SU-DHL-6 (cell line): ENCODE data around the gene FBRSL1.
"Not testable (repeated sequence)": the region's sequence is repeated elsewhere in the genome, so short reads cannot be mapped to it uniquely, and the experiment has no call there.

ENCODE experiments used
- EZH2phosphoT487 ChIP-seq: fragments of 200-600 bp; sonication (generic), shearing (Covaris generic); conservative IDR thresholded peaks from 2 replicates; pipeline ENCODE4 v1.6.1; 2018; ENCODE audit warnings: mild to moderate bottlenecking, antibody characterized with exemption, low read length, moderate library complexity, mixed read lengths
- TF ChIP-seq, protein P1 (sequence below): fragments of 200-600 bp; sonication (generic); IDR thresholded peaks from one replicate; pipeline ENCODE4 v1.5.1; 2017; ENCODE audit warnings: antibody characterized with exemption, mild to moderate bottlenecking, low read length, moderate library complexity; ENCODE audit not compliant: insufficient read depth, poor library complexity, severe bottlenecking

DNA sequence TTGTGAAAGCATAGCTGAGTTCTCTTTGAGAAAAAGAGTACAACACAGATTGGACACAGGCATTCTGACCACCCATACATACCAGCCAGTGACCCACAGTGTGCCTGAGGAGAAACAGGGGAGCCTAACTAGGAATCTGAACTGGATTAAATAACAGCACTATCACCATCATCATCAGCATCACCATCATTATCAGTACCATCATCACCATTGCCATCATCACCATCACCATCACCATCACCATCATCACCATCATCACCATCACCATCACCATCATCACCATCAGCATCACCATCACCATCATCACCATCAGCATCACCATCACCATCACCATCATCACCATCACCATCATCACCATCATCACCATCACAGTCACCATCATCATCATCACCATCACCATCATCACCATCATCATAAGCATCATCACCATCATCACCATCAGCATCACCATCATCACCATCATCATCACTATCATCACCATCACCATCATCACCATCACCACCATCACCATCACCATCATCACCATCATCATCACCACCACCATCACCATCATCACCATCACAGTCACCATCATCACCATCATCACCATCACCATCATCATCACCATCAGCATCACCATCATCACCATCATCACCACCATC lies 26.5 kb upstream of the FBRSL1 start:
- TF ChIP-seq, protein P1, sequence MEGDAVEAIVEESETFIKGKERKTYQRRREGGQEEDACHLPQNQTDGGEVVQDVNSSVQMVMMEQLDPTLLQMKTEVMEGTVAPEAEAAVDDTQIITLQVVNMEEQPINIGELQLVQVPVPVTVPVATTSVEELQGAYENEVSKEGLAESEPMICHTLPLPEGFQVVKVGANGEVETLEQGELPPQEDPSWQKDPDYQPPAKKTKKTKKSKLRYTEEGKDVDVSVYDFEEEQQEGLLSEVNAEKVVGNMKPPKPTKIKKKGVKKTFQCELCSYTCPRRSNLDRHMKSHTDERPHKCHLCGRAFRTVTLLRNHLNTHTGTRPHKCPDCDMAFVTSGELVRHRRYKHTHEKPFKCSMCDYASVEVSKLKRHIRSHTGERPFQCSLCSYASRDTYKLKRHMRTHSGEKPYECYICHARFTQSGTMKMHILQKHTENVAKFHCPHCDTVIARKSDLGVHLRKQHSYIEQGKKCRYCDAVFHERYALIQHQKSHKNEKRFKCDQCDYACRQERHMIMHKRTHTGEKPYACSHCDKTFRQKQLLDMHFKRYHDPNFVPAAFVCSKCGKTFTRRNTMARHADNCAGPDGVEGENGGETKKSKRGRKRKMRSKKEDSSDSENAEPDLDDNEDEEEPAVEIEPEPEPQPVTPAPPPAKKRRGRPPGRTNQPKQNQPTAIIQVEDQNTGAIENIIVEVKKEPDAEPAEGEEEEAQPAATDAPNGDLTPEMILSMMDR = not testable (repeated sequence)
- TF ChIP-seq EZH2phosphoT487 = not testable (repeated sequence)
